Calu3 (cell line): ENCODE data around the gene FBXO44. TPM values are rescaled to one million over a fixed set of nuclear protein-coding genes. Genes with fewer than 3 reads are reported as not detected.
A peak's percentile ranks its signal among the peaks of the same experiment; 100 is the strongest.
"Not testable (repeated sequence)": the region's sequence is repeated elsewhere in the genome, so short reads cannot be mapped to it uniquely, and the experiment has no call there.

Experiments used
- BruUV-seq: library from RNA; stranded (reverse); fragments of 400-500 nt; replicated peaks from 2 replicates; lab custom pipeline; 2021; lab: Mats Ljungman, UMichigan
- CTCF ChIA-PET: fragments of 300-600 bp; sonication (Branson Sonifier 250); formaldehyde crosslinking; loops from one replicate; lab custom pipeline; 2022; ENCODE audit warnings: antibody characterized with exemption; lab: Charles Lee
- DNase-seq: peaks from one replicate; pipeline ENCODE4 v3.0.0; 2022
- H3K27ac Mint-ChIP-seq: one replicate; pipeline ENCODE4 v1.8.0; 2022; ENCODE audit warnings: mixed read lengths; ENCODE audit not compliant: unreplicated experiment
- H3K27me3 Mint-ChIP-seq: one replicate; pipeline ENCODE4 v1.8.0; 2022; ENCODE audit warnings: mixed read lengths; ENCODE audit not compliant: unreplicated experiment
- H3K36me3 Mint-ChIP-seq: one replicate; pipeline ENCODE4 v1.8.0; 2022; ENCODE audit warnings: mild to moderate bottlenecking, moderate library complexity, mixed read lengths; ENCODE audit not compliant: insufficient read depth, unreplicated experiment
- H3K4me1 Mint-ChIP-seq: one replicate; pipeline ENCODE4 v1.8.0; 2022; ENCODE audit warnings: mild to moderate bottlenecking, low read depth, mixed read lengths; ENCODE audit not compliant: unreplicated experiment
- H3K4me3 Mint-ChIP-seq: one replicate; pipeline ENCODE4 v1.8.0; 2022; ENCODE audit warnings: mild to moderate bottlenecking, low read depth, moderate library complexity, mixed read lengths; ENCODE audit not compliant: unreplicated experiment
- H3K9me3 Mint-ChIP-seq: one replicate; pipeline ENCODE4 v1.8.0; 2022; ENCODE audit warnings: low read depth, mixed read lengths; ENCODE audit not compliant: unreplicated experiment
- CTCF ChIP-seq: fragments of 200-600 bp; IDR thresholded peaks from one replicate; pipeline ENCODE4 v1.8.0; 2022; ENCODE audit warnings: antibody characterized with exemption; ENCODE audit not compliant: unreplicated experiment
- intact Hi-C: fragments of 100-400 bp; cut with micrococcal nuclease; formaldehyde crosslinking; loops from one replicate; pipeline ENCODE4 v1.10.0; 2022; ENCODE audit not compliant: unreplicated experiment
- total RNA-seq: library from RNA; stranded (reverse); gene quantifications from 2 replicates; pipeline ENCODE4 v1.2.3, GENCODE V29; 2022

Gene FBXO44
- total RNA-seq, 1 experiment from 2014 or later, result 9.8 TPM

GRCh38 chr1:11640101-11640500 lies 14.6 kb upstream of the FBXO44 start:
- BruUV-seq, result no TSS peak
- CTCF ChIA-PET, result no interaction called here
- DNase-seq, result no peak
- intact Hi-C loops, result loop anchor here (5.0 kb wide), 1 partner anchor 298 kb away; no protein-coding TSS in a partner anchor
- no peaks in the 10 kb centered on the region for H3K36me3 Mint-ChIP-seq
- no peak overlapping the region for H3K27ac Mint-ChIP-seq
- H3K27me3 Mint-ChIP-seq, result peaks cover 69% of the 10 kb centered on the region
- no peak for TF ChIP-seq CTCF
- no peak overlapping the region for H3K4me3 Mint-ChIP-seq
- H3K9me3 Mint-ChIP-seq, result no peaks in the 10 kb centered on the region
- H3K4me1 Mint-ChIP-seq, result no peaks in the 10 kb centered on the region

- Mint-ChIP-seq H3K4me1 (no peaks in the 10 kb centered on the region), H3K27ac (no peak overlapping the region)
- DNase-seq, result no peak
Measured at GRCh38 chr1:11640944-11641343, 13.7 kb upstream of the FBXO44 start.

GRCh38 chr1:11641776-11642305 lies 12.8 kb upstream of the FBXO44 start:
- no peak for DNase-seq
- Mint-ChIP-seq H3K4me1 (no peaks in the 10 kb centered on the region), H3K9me3 (no peaks in the 10 kb centered on the region), H3K27me3 (peaks cover 52% of the 10 kb centered on the region), H3K36me3 (no peaks in the 10 kb centered on the region), H3K4me3 (no peak overlapping the region), H3K27ac (no peak overlapping the region)
- TF ChIP-seq CTCF, result no peak
- no TSS peak for BruUV-seq
- intact Hi-C loops, result loop anchor here (1.0 to 5.0 kb wide), 3 partner anchors 300 to 605 kb away; no protein-coding TSS in a partner anchor
- CTCF ChIA-PET, result interaction anchor here (0.8 to 2.2 kb wide), 3 partner anchors 133 to 604 kb away, joined by 3 to 7 read pairs (median 4); no protein-coding TSS in a partner anchor

More at GRCh38 chr1:11640944-11641343, 13.7 kb upstream of the FBXO44 start:
- H3K36me3 Mint-ChIP-seq, result no peaks in the 10 kb centered on the region
- no peaks in the 10 kb centered on the region for H3K9me3 Mint-ChIP-seq
- no TSS peak for BruUV-seq
- CTCF ChIA-PET, result interaction anchor here (0.8 to 2.2 kb wide), 3 partner anchors 132 to 603 kb away, joined by 3 to 7 read pairs (median 4); no protein-coding TSS in a partner anchor
- no peak for TF ChIP-seq CTCF
- H3K27me3 Mint-ChIP-seq, result peaks cover 61% of the 10 kb centered on the region
- no peak overlapping the region for H3K4me3 Mint-ChIP-seq
- intact Hi-C loops, result loop anchor here (5.0 kb wide), 1 partner anchor 299 kb away; no protein-coding TSS in a partner anchor

- not testable (repeated sequence) for H3K4me3 Mint-ChIP-seq, H3K4me1 Mint-ChIP-seq, H3K36me3 Mint-ChIP-seq, H3K9me3 Mint-ChIP-seq, BruUV-seq, H3K27ac Mint-ChIP-seq
- intact Hi-C loops, result loop anchor here (1.0 to 5.0 kb wide), 3 partner anchors 300 to 606 kb away; no protein-coding TSS in a partner anchor
- peaks cover 45% of the 10 kb centered on the region for H3K27me3 Mint-ChIP-seq
- DNase-seq, result peak; percentile 67
- CTCF ChIA-PET, result interaction anchor here (2.2 kb wide), 1 partner anchor 605 kb away, joined by 7 read pairs; no protein-coding TSS in a partner anchor
- peak; percentile 68 for TF ChIP-seq CTCF
Measured at GRCh38 chr1:11642418-11643017, 12.2 kb upstream of the FBXO44 start.
